Islet of Langerhans (tissue), 1 donor: ENCODE measurements around the gene SPHK2.
"Not testable (repeated sequence)": the region's sequence is repeated elsewhere in the genome, so short reads cannot be mapped to it uniquely, and the experiment has no call there.

Source experiments
- FAIRE-seq: peaks from one replicate; lab custom pipeline; 2011; peaks lifted over from hg19 to GRCh38; lab: Jason Lieb, UNC

SPHK2 gene

GRCh38 chr19:48618916-48619691, at the start of gene SPHK2, which contains the start of gene RPL18:
TSS of gene SPHK2 (plus strand) at chr19:48619506. CDS start at chr19:48620515, 1,009 bp downstream.
TSS of gene RPL18 (minus strand) at chr19:48619178. CDS start at chr19:48619143, 35 bp downstream.
- peak; percentile 43 for FAIRE-seq

- FAIRE-seq, result no peak
Observed at GRCh38 chr19:48569814-48570213, 49.5 kb upstream of the SPHK2 start.

- FAIRE-seq, result no peak
Observed at GRCh38 chr19:48571378-48572162, 47.7 kb upstream of the SPHK2 start.

- no peak for FAIRE-seq
Observed at GRCh38 chr19:48573163-48573505, 46.2 kb upstream of the SPHK2 start.

- FAIRE-seq, result no peak
Observed at GRCh38 chr19:48575931-48576622, 43.2 kb upstream of the SPHK2 start.

- FAIRE-seq, result not testable (repeated sequence)
Observed at GRCh38 chr19:48577908-48578307, 41.4 kb upstream of the SPHK2 start.

GRCh38 chr19:48578891-48579290, 40.4 kb upstream of the SPHK2 start:
- FAIRE-seq, result no peak

GRCh38 chr19:48582168-48582567, 37.1 kb upstream of the SPHK2 start:
- FAIRE-seq, result no peak

GRCh38 chr19:48587387-48587786, 31.9 kb upstream of the SPHK2 start:
- no peak for FAIRE-seq

GRCh38 chr19:48588670-48589401, 30.5 kb upstream of the SPHK2 start:
- FAIRE-seq, result no peak

- FAIRE-seq, result no peak
Observed at GRCh38 chr19:48591021-48591420, 28.3 kb upstream of the SPHK2 start.

GRCh38 chr19:48595171-48595570, 24.1 kb upstream of the SPHK2 start:
- FAIRE-seq, result no peak

GRCh38 chr19:48595833-48596232, 23.5 kb upstream of the SPHK2 start:
- FAIRE-seq, result no peak

- FAIRE-seq, result no peak
Observed at GRCh38 chr19:48596237-48596636, 23.1 kb upstream of the SPHK2 start.

GRCh38 chr19:48596679-48597465, 22.4 kb upstream of the SPHK2 start:
- no peak for FAIRE-seq

GRCh38 chr19:48598996-48599700, 20.2 kb upstream of the SPHK2 start:
- no peak for FAIRE-seq

- FAIRE-seq, result no peak
Observed at GRCh38 chr19:48600679-48601417, 18.5 kb upstream of the SPHK2 start.

- FAIRE-seq, result no peak
Observed at GRCh38 chr19:48603001-48603400, 16.3 kb upstream of the SPHK2 start.

- no peak for FAIRE-seq
Observed at GRCh38 chr19:48603449-48603848, 15.9 kb upstream of the SPHK2 start.

- FAIRE-seq, result no peak
Observed at GRCh38 chr19:48603850-48604249, 15.5 kb upstream of the SPHK2 start.
